Measurements from ENCODE around the gene B4GALT5. TPM values are rescaled to one million over a fixed set of nuclear protein-coding genes. Genes with fewer than 3 reads are reported as not detected.

The B4GALT5 gene
- total RNA-seq, 1 donor from 2014 or later: 46.1 TPM

DNA sequence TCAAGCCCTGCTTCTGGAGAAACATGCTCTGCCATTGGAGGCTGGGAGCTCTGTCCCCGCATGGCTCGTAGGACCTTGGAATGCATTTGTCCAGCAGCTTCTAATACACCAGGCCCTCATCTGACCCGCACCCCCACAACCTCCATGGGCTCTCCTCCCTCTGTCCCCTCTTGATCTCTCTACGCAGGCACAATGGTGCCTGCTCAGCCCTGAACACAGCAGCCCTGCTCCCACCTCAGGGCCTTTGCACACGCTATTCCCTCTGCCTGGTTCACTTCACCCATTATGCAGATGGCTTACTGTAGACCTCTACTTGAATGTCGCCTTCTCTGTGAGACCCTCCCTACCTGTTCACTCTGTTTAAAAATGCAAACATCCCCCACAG lies 118.8 kb downstream of the B4GALT5 start:
- no peak overlapping the region for H3K4me3 ChIP-seq
- ATAC-seq: no peak
- no peaks in the 10 kb centered on the region for H3K36me3 ChIP-seq
- intact Hi-C loops (cut with DNase I): no loop called here
- TF ChIP-seq, protein P1, sequence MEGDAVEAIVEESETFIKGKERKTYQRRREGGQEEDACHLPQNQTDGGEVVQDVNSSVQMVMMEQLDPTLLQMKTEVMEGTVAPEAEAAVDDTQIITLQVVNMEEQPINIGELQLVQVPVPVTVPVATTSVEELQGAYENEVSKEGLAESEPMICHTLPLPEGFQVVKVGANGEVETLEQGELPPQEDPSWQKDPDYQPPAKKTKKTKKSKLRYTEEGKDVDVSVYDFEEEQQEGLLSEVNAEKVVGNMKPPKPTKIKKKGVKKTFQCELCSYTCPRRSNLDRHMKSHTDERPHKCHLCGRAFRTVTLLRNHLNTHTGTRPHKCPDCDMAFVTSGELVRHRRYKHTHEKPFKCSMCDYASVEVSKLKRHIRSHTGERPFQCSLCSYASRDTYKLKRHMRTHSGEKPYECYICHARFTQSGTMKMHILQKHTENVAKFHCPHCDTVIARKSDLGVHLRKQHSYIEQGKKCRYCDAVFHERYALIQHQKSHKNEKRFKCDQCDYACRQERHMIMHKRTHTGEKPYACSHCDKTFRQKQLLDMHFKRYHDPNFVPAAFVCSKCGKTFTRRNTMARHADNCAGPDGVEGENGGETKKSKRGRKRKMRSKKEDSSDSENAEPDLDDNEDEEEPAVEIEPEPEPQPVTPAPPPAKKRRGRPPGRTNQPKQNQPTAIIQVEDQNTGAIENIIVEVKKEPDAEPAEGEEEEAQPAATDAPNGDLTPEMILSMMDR (IDR thresholded peaks at IDR 0.05): no peak
- H3K9me3 ChIP-seq: no peaks in the 10 kb centered on the region
- peak overlapping the region; percentile 72 for H3K27ac ChIP-seq
- DNase-seq: no peak
- H3K4me1 ChIP-seq: peaks cover 53% of the 10 kb centered on the region
- no peaks in the 10 kb centered on the region for H3K27me3 ChIP-seq

DNA sequence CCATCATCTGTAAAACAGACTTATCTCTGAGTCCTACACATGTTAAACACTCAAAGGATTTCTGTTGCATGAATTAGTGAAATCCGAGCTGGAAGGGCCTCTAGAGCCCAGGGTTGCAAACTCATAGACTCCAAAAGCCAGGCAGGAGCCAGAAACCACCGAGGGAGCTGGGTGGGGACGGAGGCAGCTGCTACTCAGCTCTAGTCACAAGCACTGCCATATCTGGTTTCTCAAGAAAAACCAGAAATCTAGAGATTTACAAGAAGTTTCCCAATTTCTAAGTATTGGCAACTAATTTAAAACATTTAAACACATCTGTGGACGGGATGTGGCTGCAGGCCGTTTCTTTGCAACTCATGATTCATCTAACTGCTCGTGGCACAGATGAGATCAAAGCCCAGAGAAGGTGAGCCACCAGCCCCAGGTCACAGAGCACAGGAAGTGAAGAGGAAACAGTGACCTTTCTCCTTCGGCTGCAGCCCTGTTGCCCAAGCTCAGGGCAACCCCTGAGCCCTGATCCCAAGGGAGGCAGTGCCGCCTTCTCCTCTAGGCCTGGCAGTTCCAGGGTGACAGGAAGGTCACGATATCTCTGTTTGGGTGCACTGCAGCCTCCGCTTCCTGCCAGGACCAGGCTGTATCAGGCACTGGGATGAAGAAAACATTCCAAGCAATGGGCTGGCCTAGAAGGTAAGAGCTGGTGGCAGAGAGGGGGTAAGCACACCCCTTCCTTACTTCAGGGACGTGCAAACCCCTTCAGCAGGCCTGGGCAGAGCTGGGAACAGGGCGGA lies 119.3 kb downstream of the B4GALT5 start:
- Histone ChIP-seq H3K4me1 (peaks cover 53% of the 10 kb centered on the region), H3K27ac (peak overlapping the region; percentile 72), H3K9me3 (no peaks in the 10 kb centered on the region), H3K27me3 (no peaks in the 10 kb centered on the region), H3K36me3 (no peaks in the 10 kb centered on the region), H3K4me3 (no peak overlapping the region)
- peak; percentile 30 for ATAC-seq
- TF ChIP-seq, protein P1 (IDR thresholded peaks at IDR 0.05): no peak
- intact Hi-C loops (cut with DNase I): no loop called here
- no peak for DNase-seq

DNA sequence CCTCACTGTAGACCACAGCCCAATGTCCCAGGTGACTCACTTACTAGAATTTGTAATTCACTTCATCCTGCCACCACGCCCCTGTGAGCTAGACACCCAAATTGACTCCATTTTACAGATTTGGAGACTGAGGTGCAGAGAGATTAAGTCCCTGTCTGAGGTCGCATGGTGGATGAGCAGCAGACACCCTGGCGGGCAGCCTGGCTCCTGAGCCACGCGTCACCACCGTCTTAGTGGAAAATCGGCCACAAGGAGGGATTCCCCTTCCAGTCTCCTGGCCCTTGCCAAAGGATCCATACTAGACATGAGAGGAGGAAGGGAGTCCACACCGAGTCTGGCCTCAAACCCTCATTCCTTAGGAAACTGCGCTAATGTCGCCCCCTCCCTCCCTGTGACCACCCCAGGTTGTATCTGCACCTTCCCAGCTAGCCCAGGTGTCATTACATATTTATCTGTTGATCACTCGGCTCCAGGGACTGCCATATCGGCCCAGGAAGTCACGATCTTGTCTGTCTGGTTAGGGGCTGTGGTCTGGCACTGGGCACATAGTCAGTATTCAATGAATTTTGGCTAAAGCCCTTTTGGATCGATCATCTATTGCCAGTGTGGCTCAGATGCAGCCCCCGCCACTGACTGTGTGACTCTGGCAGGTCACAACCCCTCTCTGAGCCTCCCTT lies 120.1 kb downstream of the B4GALT5 start:
- peak overlapping the region; percentile 72 for H3K27ac ChIP-seq

DNA sequence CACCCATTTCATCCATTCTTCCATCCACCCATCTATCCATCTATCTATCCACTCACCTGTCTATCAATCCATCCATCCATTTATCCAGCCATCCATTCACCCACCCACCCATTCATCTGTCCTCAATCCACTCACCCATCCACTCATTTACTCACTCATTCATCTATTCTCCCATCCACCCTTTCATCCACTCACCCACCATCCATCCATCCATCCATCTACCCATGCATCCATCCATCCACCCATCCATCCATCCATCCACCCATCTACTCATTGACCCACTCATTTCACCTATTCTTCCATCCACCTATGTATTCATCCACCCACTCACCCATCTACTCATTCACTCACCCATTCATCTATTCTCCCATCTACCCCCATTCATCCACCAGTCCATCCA lies 121.6 kb downstream of the B4GALT5 start:
- peaks cover 53% of the 10 kb centered on the region for H3K4me1 ChIP-seq
- no peaks in the 10 kb centered on the region for H3K27me3 ChIP-seq
- TF ChIP-seq, protein P1 (IDR thresholded peaks at IDR 0.05): no peak
- no peak overlapping the region for H3K4me3 ChIP-seq
- no peaks in the 10 kb centered on the region for H3K36me3 ChIP-seq
- intact Hi-C loops (cut with DNase I): no loop called here
- ATAC-seq (no peak), DNase-seq (no peak)
- H3K27ac ChIP-seq: no peak overlapping the region
- H3K9me3 ChIP-seq: no peaks in the 10 kb centered on the region

More for the DNA sequence above, 120.1 kb downstream of the B4GALT5 start:
- H3K36me3 ChIP-seq: no peaks in the 10 kb centered on the region
- H3K4me1 ChIP-seq: peaks cover 53% of the 10 kb centered on the region
- intact Hi-C loops (cut with DNase I): no loop called here
- TF ChIP-seq, protein P1 (IDR thresholded peaks at IDR 0.05): no peak
- H3K27me3 ChIP-seq: no peaks in the 10 kb centered on the region
- ATAC-seq (no peak), DNase-seq (no peak)
- no peak overlapping the region for H3K4me3 ChIP-seq
- H3K9me3 ChIP-seq: no peaks in the 10 kb centered on the region

DNA sequence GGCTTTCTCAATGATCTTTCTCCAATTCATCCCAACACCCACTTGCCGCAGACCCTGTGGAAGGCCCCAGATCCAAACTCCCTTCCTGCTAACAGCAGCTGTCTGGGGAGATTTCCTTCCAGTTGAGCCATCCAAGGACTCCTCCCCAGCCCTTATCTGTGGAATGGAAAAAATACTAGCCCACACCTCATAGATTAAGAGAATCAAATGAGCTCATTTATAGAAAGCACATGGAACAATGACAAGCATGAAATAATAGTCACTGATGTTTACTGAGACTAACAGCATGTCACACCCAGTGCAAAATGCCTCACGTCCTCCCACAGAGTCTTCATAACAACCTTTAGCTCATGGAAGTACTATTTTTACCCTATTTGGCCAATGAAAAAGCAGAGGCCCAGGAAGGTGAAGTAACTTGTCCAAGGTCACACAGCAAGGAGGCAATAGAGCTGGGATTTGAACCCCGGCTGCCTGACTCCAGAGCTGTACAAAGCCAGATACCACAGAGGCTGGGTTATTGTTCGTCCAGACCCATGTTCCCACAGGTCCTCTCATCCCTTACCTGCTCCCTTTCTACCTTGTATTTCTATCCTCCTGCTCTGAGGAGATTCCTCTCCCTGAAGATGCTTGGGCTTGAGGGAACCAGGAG lies 122.3 kb downstream of the B4GALT5 start:
- no peaks in the 10 kb centered on the region for H3K9me3 ChIP-seq
- TF ChIP-seq, protein P1 (IDR thresholded peaks at IDR 0.05): no peak
- H3K36me3 ChIP-seq: no peaks in the 10 kb centered on the region
- ATAC-seq: peak; percentile 26
- H3K4me3 ChIP-seq: no peak overlapping the region
- intact Hi-C loops (cut with DNase I): no loop called here
- peaks cover 48% of the 10 kb centered on the region for H3K4me1 ChIP-seq
- no peaks in the 10 kb centered on the region for H3K27me3 ChIP-seq
- peak overlapping the region; percentile 71 for H3K27ac ChIP-seq
- no peak for DNase-seq
